ENCODE measurements around the gene PGAM2.

Gene PGAM2

GRCh38 chr7:44065431-44066110 lies at the start of gene PGAM2:
PGAM2 (minus strand) TSS chr7:44065567; CDS start chr7:44065529, 38 bp downstream.
- no peak for DNase-seq (ENCODE audit: low spot score)

DNA sequence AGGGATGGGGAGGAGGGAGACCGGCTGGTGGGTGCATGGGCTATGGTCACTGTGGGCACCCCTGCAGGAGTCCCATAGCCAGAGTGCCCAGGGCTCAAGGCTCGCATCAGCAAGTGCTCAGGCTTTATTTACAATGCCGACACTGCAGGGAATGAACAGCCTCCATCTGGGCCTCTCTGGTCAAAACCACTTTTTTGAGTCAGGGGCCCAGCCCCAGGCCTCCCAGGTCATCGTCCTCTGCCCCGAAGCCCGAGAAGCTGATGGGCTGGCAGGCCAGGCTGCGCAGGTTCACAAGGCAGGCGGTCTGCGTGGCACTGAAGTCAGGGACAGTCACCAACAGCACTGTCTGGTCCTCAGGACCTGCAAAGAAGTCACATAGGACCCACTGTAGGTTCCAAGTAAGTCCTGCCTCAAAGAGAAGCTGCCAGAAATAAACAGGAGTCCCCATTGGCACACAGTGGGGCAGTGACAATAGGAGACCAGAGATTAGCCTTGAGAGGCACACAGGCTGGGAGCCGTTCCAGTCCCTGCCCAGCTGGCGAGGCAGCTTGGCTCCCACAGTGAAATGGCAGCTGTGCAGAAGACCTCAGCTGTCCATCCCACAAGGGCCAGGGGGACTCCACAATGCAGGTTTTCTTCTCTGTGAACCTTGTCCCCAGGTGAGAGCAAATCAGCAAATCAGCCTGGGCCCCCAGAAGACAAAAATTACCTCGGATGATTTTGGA lies 49.4 kb upstream of the PGAM2 start:
- no peak for DNase-seq (ENCODE audit: low spot score)

DNA sequence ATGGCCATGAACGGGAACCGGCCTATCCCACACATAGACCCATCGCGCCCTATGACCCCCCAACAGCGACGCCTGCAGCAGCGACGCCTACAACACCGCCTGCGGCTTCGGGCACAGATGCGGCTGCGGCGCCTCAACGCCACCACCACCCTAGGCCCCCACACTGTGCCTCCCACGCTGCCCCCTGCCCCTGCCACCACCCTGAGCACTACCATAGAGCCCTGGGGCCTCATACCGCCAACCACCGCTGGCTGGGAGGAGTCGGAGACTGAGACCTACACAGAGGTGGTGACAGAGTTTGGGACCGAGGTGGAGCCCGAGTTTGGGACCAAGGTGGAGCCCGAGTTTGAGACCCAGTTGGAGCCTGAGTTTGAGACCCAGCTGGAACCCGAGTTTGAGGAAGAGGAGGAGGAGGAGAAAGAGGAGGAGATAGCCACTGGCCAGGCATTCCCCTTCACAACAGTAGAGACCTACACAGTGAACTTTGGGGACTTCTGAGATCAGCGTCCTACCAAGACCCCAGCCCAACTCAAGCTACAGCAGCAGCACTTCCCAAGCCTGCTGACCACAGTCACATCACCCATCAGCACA lies 48.5 kb upstream of the PGAM2 start:
- no peak for DNase-seq (ENCODE audit: low spot score)

DNA sequence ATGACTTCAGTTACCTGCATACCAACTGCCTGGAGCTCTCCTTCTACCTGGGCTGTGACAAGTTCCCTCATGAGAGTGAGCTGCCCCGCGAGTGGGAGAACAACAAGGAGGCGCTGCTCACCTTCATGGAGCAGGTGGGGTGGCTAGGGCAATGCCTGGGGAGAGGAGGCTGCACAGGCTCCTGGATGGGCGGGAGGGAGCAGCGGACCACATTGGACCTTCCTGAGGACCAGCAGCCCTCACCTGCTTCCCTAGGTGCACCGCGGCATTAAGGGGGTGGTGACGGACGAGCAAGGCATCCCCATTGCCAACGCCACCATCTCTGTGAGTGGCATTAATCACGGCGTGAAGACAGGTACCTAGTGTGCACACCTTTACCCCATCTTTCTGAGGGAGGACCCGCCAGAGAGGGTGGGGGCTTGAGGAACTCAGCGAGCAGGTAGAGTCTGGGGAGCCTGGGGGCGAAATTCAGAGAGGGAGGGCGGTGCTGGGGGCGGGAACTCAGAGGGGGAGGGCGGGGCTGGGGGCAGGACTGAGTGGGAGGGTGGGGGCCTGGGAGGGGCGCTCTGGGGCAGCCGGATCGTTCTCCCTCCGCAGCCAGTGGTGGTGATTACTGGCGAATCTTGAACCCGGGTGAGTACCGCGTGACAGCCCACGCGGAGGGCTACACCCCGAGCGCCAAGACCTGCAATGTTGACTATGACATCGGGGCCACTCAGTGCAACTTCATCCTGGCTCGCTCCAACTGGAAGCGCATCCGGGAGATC lies 47.8 kb upstream of the PGAM2 start:
- no peak for DNase-seq (ENCODE audit: low spot score)

GRCh38 chr7:44112231-44112996 lies 47.0 kb upstream of the PGAM2 start:
- DNase-seq (ENCODE audit: low spot score) = no peak

GRCh38 chr7:44111761-44112160 lies 46.4 kb upstream of the PGAM2 start:
- no peak for DNase-seq (ENCODE audit: low spot score)

- DNase-seq (ENCODE audit: low spot score) = no peak
These were observed 45.6 kb upstream of the PGAM2 start for GRCh38 chr7:44110719-44111635.

DNA sequence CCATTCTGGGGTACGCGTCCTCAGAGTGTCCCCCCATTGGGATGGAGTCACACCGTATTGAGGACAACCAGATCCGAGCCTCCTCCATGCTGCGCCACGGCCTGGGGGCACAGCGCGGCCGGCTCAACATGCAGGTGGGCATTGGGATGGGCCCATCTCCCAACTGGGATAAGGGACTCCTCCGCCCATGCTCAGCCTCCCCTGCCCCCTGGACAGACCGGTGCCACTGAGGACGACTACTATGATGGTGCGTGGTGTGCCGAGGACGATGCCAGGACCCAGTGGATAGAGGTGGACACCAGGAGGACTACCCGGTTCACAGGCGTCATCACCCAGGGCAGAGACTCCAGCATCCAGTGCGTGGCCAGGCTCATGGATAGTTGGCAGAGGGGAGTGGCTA lies 44.6 kb upstream of the PGAM2 start:
- DNase-seq (ENCODE audit: low spot score) = no peak

DNA sequence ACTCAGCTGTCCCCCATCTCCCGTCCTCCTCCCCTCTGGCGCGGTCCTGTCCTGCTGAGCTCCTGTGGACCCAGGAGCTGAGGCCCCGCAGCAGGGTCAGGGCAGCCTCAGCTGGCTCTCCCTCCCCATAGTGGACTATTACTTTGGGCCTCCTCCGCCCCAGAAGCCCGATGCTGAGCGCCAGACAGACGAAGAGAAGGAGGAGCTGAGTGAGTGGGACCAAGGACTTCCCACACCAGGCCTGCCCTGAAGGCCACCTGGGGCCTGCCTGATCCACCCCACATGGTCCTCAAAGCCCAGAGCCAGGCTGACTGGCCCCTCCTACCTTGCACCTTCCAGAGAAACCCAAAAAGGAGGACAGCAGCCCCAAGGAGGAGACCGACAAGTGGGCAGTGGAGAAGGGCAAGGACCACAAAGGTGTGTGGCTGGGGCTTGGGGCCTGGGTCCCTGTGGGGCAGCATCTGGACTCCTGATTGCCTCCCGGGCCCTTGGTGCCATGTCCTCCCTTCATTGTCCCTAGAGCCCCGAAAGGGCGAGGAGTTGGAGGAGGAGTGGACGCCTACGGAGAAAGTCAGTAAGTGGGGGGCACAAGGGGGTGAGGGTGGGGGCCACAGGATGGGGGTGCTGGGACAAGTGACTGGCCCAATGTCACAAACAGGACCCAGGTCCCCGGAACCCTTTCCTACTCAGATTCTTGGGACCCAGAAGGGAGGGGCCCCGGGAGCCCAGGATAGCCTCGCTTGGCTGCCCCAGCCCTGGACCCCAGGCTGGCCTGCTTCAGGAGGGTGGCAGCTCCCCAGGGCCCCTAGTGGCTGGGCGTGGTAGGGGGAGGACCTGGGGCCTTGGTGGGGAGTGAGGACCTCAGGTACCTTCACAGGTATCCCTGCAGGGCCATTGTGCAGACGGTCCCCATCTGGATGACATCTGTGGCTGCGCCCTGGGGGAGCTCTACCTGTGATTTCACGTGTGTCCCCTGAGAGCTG lies 43.7 kb upstream of the PGAM2 start:
- DNase-seq (ENCODE audit: low spot score) = no peak

GRCh38 chr7:44107961-44108767 lies 42.8 kb upstream of the PGAM2 start:
- DNase-seq (ENCODE audit: low spot score) = no peak

- no peak for DNase-seq (ENCODE audit: low spot score)
These were observed 42.0 kb upstream of the PGAM2 start for GRCh38 chr7:44107116-44107960.

GRCh38 chr7:44106311-44107065 lies 41.1 kb upstream of the PGAM2 start:
- no peak for DNase-seq (ENCODE audit: low spot score)

- no peak for DNase-seq (ENCODE audit: low spot score)
These were observed 40.5 kb upstream of the PGAM2 start for GRCh38 chr7:44105832-44106231.

- DNase-seq (ENCODE audit: low spot score) = peak; percentile 72
These were observed 39.7 kb upstream of the PGAM2 start for GRCh38 chr7:44104860-44105771.

- peak; percentile 12 for DNase-seq (ENCODE audit: low spot score)
These were observed 38.8 kb upstream of the PGAM2 start, which contains the start of gene AEBP1 for GRCh38 chr7:44103923-44104859. AEBP1 (plus strand) TSS chr7:44104345; CDS start chr7:44104666, 321 bp downstream.
